Thymus (tissue), 11 donors: ENCODE data around the gene BLOC1S3. TPM values are rescaled to one million over a fixed set of nuclear protein-coding genes. Genes with fewer than 3 reads are reported as not detected.

Source experiments
- DNase-seq, 9 donors: peaks; one replicate each; pipeline ENCODE4 v3.0.0-alpha.2; 2013; ENCODE audit warnings: low spot score in 9 of 9, low read depth in 6 of 9, missing footprints in 1 of 9
- H3K27ac ChIP-seq, 2 donors: one replicate each; pipeline ENCODE4 v1.5.1; 2013; ENCODE audit warnings: control low read depth in 1 of 2, low read depth in 1 of 2, low read length in 1 of 2, mild to moderate bottlenecking in 1 of 2, moderate library complexity in 1 of 2
- H3K27me3 ChIP-seq, 2 donors: one replicate each; pipeline ENCODE4 v1.5.1; 2013; ENCODE audit warnings: low read length in 1 of 2; ENCODE audit not compliant: control insufficient read depth in 2 of 2, insufficient read depth in 1 of 2
- H3K36me3 ChIP-seq, 2 donors: one replicate each; pipeline ENCODE4 v1.5.1; 2013; ENCODE audit warnings: low read length in 1 of 2, mild to moderate bottlenecking in 1 of 2, moderate library complexity in 1 of 2; ENCODE audit not compliant: control insufficient read depth in 2 of 2, insufficient read depth in 2 of 2
- H3K4me1 ChIP-seq, 2 donors: one replicate each; pipeline ENCODE4 v1.5.1; 2013; ENCODE audit warnings: low read length in 2 of 2; ENCODE audit not compliant: control insufficient read depth in 2 of 2, insufficient read depth in 2 of 2
- H3K4me3 ChIP-seq, 2 donors: one replicate each; pipeline ENCODE4 v1.5.1; 2013; ENCODE audit warnings: low read length in 2 of 2, control low read depth in 1 of 2, mild to moderate bottlenecking in 1 of 2
- H3K9me3 ChIP-seq, 2 donors: one replicate each; pipeline ENCODE4 v1.5.1; 2013; ENCODE audit warnings: low read length in 1 of 2, mild to moderate bottlenecking in 1 of 2; ENCODE audit not compliant: control insufficient read depth in 2 of 2, insufficient read depth in 1 of 2
- WGBS: extraction: QIAGEN DNeasy Blood & Tissue Kit; methylation state at CpG from one replicate; pipeline ENCODE4 v1.1.7; 2013; 5-methylcytosine and 5-hydroxymethylcytosine counted together
- polyA plus RNA-seq: library from polyadenylated mRNA; stranded (reverse); fragments of 200-250 nt; gene quantifications from one replicate; pipeline ENCODE4 v1.2.3, GENCODE V29; 2013
- total RNA-seq: library from RNA; stranded (reverse); fragments of 120-200 nt; gene quantifications from one replicate; pipeline ENCODE4 v1.2.4, GENCODE V29; 2013
- donor health status: healthy.

The BLOC1S3 gene
- total and polyA plus RNA-seq, 2 donors = 1.5 to 6.3 TPM

DNA sequence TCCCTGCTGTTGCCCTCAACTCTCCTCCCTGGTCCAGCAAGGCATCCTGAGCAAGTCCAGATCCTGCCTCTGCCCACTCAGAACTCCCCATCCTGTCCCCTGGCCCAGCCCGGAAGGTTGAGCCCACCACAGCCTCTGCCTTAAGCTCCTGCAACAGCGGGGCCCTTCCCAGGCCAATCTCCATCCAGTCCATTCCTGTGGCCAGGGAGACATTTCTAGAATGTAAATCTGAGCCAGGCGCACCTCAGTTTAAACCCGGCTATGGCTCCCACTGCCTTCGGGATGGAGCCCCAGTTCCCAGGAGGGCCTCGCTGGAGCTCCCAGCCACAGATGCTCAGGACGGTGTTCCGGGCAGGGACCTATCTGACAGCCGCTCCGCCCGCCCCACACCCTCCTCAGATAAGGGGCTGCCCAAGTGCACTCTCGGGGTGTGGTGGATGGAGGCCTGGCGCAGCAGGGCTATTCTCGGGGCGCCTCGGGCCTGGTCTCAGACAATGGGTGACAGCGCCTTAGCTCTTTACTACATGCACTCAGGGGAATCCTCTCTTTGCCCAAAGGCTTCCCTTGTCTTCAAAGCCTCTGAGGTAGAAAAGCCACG, 5.9 kb upstream of the BLOC1S3 start:
- Histone ChIP-seq H3K4me3 (no peak overlapping the region), H3K27ac (peak overlapping the region in 1 of 2 donors; percentile 53), H3K36me3 (no peaks in the 10 kb centered on the region), H3K4me1 (peaks cover 22 to 45% of the 10 kb centered on the region in 2 donors), H3K27me3 (no peaks in the 10 kb centered on the region), H3K9me3 (peaks cover 0 to 3% of the 10 kb centered on the region in 2 donors)
- 96% methylated on average over 17 of the region's 18 CpGs for WGBS
- no peak for DNase-seq

DNA sequence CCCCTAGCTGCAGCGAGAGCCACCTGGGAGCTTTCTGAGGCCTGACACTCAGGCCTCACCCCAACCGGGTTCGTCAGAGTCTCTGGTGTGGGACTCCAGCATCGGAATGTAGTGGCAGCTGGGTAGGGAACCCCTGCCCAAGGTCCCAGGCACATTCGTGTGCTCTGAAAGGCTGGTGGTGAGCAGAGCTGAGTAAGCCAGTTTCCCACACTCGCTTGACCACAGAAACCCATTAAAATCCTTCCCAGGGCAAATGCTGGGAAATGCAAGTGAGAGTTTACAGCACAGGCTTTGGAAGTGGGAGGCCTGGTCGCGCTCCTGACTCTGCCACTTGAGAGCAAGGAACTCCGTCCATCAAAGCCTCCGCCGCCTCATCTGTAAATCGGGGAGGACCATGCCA, 4.8 kb upstream of the BLOC1S3 start:
- H3K4me1 ChIP-seq = peaks cover 22 to 48% of the 10 kb centered on the region in 2 donors
- no peak for DNase-seq
- H3K27me3 ChIP-seq = no peaks in the 10 kb centered on the region
- H3K27ac ChIP-seq = peak overlapping the region in 1 of 2 donors; percentile 24
- peaks cover 0 to 3% of the 10 kb centered on the region in 2 donors for H3K9me3 ChIP-seq
- H3K4me3 ChIP-seq = no peak overlapping the region
- WGBS = 65% methylated on average over 12 of the region's 12 CpGs
- no peaks in the 10 kb centered on the region for H3K36me3 ChIP-seq

DNA sequence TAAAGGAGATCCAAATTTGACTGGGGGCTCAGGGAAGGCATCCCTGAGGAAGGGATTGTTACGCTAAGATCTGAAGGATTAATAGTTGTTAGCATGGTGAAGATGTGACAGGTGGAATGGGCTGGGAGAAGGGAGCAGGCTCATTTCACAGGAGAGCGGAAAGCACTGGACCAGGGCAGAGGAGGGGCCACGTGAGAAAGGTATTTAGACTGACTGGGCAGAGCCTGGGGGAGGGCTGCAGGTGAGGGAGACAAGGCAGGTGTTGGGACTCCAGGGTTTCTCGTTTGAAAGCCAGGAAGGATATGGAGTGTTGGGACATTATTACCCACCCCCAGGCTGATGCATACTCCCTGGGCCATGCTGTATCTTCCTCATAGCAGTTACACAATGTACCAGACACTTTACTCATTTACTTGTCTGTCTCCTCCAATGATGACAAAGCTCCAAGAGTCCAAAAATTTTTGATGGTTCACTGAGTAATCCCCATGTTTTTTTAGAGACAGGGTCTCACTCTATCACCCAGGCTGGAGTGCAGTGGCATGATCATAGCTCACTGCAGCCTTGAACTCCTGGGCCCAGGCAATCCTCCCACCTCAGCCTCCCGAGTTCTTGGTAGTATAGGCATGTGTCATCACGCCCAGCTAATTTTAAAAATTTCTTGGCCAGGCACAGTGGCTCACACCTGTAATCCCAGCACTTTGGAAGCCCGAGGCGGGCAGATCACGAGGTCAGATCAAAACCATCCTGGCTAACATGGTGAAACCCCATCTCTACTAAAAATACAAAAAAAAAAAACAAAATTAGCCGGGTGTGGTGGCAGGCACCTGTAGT, 2.9 kb upstream of the BLOC1S3 start:
- no peak overlapping the region for H3K27ac ChIP-seq
- no peak overlapping the region for H3K4me3 ChIP-seq
- no peak for DNase-seq
- H3K27me3 ChIP-seq = peaks cover 0 to 2% of the 10 kb centered on the region in 2 donors
- peaks cover 33 to 53% of the 10 kb centered on the region in 2 donors for H3K4me1 ChIP-seq
- H3K9me3 ChIP-seq = peaks cover 0 to 3% of the 10 kb centered on the region in 2 donors
- no peaks in the 10 kb centered on the region for H3K36me3 ChIP-seq
- 93% methylated on average over 10 of the region's 10 CpGs for WGBS

DNA sequence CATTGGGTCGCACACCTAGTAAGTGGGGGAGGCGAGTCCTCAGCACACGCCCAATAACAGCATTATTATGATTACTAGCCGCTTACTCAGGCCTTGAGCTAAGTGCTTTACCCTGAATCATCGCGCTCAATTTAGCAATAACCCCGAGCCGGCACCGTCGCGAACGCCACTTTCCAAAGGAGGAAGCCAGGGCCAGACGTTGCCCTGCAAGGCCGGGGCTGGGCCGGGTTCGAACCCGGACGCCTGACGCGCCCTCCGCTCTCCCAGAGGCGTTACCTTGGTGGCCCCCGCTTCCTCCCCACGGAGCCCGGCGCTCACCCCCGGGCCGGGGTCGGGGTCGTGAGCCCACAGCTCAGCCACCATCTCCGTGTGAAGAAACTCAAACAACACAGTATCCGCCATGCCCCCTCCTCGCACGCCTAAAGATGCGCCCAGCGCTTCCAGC, 745 bp upstream of the BLOC1S3 start, which contains the start of gene TRAPPC6A:
Gene TRAPPC6A (minus strand): TSS at position 421 of the 445 bp plus-strand sequence. CDS start 19 bp downstream, at position 402.
- Histone ChIP-seq H3K27ac (peak within 1 kb of the TSS; percentile 89 to 90), H3K36me3 (peaks cover 3 to 5% of the 10 kb centered on the region in 2 donors), H3K27me3 (peaks cover 0 to 2% of the 10 kb centered on the region in 2 donors), H3K4me1 (peaks cover 21 to 33% of the 10 kb centered on the region in 2 donors), H3K9me3 (peaks cover 0 to 3% of the 10 kb centered on the region in 2 donors), H3K4me3 (peak within 1 kb of the TSS; percentile 76 to 89)
- WGBS = under 1% methylated on average over 36 of the region's 36 CpGs
- DNase-seq = no peak

DNA sequence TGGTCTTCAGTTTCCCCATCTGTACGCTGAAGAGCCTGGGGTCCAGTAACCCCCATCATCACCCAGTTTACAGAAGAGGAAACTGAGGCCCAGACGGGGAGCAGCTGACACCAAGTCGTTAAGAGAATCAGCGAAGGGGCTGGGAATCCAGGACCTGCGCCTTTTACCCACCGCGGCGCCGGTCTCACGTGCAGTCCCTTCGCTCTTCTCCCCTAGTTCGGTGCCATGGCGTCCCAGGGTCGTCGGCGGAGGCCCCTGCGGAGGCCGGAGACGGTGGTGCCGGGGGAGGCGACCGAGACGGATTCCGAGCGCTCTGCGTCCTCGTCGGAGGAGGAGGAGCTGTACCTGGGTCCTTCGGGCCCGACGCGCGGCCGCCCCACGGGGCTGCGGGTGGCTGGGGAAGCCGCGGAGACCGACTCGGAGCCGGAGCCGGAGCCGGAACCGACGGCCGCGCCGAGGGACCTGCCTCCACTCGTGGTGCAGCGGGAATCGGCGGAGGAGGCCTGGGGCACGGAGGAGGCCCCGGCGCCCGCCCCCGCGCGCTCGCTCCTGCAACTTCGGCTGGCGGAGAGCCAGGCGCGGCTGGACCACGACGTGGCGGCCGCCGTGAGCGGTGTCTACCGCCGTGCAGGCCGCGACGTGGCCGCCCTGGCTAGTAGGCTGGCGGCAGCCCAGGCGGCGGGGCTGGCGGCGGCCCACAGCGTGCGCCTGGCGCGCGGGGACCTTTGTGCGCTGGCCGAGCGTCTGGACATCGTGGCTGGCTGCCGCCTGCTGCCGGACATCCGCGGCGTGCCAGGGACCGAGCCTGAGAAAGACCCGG, 698 bp downstream of the BLOC1S3 start:
- Histone ChIP-seq H3K36me3 (peaks cover 3 to 5% of the 10 kb centered on the region in 2 donors), H3K9me3 (no peaks in the 10 kb centered on the region), H3K4me1 (peaks cover 18 to 22% of the 10 kb centered on the region in 2 donors), H3K27ac (peak overlapping the region; percentile 84 to 90), H3K4me3 (peak overlapping the region; percentile 76 to 89), H3K27me3 (peaks cover 0 to 2% of the 10 kb centered on the region in 2 donors)
- 8% methylated on average over 97 of the region's 97 CpGs for WGBS
- peak in 1 of 9 donors; percentile 21 for DNase-seq

DNA sequence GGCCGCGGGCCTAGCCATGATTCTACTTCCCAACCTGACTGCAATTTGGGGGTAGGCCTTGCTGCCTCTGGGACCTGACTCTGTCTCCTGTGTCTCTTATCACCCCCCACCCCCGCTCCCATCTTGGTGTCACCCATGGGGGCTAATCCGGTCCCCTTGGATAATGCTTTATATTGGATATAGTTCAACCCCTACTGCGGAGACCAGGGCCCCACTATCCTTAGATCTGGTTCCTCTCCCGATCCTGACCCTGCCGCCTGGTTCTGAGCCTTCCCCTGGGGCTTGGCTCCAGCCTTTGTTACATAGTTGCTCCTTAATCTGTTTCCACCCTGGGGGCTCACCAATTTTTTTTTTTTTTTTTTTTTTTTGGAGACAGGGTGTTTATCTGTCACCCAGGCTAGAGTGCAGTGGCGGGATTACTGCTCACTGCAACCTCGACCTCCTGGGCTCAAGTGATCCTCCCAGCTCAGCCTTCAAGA, 1.3 kb downstream of the BLOC1S3 start:
- 79% methylated on average over 9 of the region's 9 CpGs for WGBS
- no peak overlapping the region for H3K27ac ChIP-seq
- H3K27me3 ChIP-seq = peaks cover 0 to 2% of the 10 kb centered on the region in 2 donors
- no peak for DNase-seq
- no peaks in the 10 kb centered on the region for H3K9me3 ChIP-seq
- H3K4me3 ChIP-seq = peak overlapping the region; percentile 16 to 76
- peaks cover 18 to 22% of the 10 kb centered on the region in 2 donors for H3K4me1 ChIP-seq
- H3K36me3 ChIP-seq = peaks cover 3 to 5% of the 10 kb centered on the region in 2 donors

DNA sequence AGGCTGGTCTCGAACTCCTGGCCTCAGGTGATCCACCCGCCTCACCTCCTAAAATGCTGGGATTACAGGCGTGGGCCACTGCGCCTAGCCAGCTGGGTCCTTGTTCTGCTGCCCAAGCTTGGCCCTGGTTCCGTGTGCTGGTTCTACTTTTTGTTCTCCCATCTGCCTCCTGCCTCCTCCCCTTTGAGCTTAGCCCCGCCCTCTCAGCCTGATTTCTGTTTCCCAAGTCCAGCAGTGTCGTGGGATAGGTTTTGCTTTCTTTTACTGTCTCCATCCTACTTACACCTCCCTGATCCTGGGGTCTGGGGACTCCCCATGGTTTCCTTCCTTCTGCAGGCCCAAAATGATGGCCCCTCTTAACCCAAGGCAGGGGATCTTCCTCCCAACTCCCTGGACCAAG, 2.4 kb downstream of the BLOC1S3 start:
- H3K9me3 ChIP-seq = no peaks in the 10 kb centered on the region
- peaks cover 18 to 22% of the 10 kb centered on the region in 2 donors for H3K4me1 ChIP-seq
- peaks cover 0 to 2% of the 10 kb centered on the region in 2 donors for H3K27me3 ChIP-seq
- no peak overlapping the region for H3K4me3 ChIP-seq
- H3K36me3 ChIP-seq = peaks cover 3 to 5% of the 10 kb centered on the region in 2 donors
- no peak overlapping the region for H3K27ac ChIP-seq
- DNase-seq = no peak
- 96% methylated on average over 7 of the region's 7 CpGs for WGBS

DNA sequence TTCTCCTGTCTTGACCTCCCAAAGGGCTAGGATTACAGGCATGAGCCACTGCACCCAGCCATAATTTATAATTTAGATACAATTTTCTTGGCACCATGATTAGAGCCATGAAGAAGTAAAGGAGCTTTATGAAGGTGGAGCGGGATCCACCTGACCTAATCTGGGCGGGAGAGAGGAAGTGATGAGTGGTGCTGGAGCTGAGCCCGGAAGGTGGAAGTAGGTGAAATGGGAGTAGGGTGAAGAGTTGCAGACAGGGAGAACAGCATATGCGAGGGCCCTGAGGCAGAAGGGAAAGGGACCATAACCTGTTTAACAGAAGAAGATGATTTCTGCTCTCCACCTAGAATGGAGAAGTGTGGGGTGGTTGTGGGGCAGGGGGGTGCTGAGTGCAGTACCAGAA, 4.2 kb downstream of the BLOC1S3 start:
- no peak for DNase-seq
- 96% methylated on average over 4 of the region's 4 CpGs for WGBS
- H3K9me3 ChIP-seq = no peaks in the 10 kb centered on the region
- peaks cover 3 to 5% of the 10 kb centered on the region in 2 donors for H3K36me3 ChIP-seq
- H3K27ac ChIP-seq = no peak overlapping the region
- peaks cover 0 to 2% of the 10 kb centered on the region in 2 donors for H3K27me3 ChIP-seq
- H3K4me3 ChIP-seq = no peak overlapping the region
- H3K4me1 ChIP-seq = peaks cover 11 to 17% of the 10 kb centered on the region in 2 donors
